Neural crest cell (in vitro differentiated cells): ENCODE results near the gene ACAD11. TPM values are rescaled to one million over a fixed set of nuclear protein-coding genes. Genes with fewer than 3 reads are reported as not detected.
A peak's percentile ranks its signal among the peaks of the same experiment; 100 is the strongest.

ENCODE experiments used
- DNase-seq: peaks from one replicate; pipeline ENCODE4 v3.0.0; 2021; ENCODE audit warnings: low read depth, mixed read lengths, low spot score
- H3K27ac Mint-ChIP-seq: one replicate; pipeline ENCODE4 v1.8.0; 2021; ENCODE audit warnings: mild to moderate bottlenecking, mixed read lengths; ENCODE audit not compliant: unreplicated experiment
- H3K27me3 Mint-ChIP-seq: 2 replicates; pipeline ENCODE4 v1.8.0; 2021; ENCODE audit warnings: low read depth, mild to moderate bottlenecking, mixed read lengths
- H3K36me3 Mint-ChIP-seq: 2 replicates; pipeline ENCODE4 v1.8.0; 2021; ENCODE audit warnings: low read depth, mild to moderate bottlenecking, mixed read lengths
- H3K4me1 Mint-ChIP-seq: 2 replicates; pipeline ENCODE4 v1.8.0; 2021; ENCODE audit warnings: mixed read lengths
- H3K4me3 Mint-ChIP-seq: one replicate; pipeline ENCODE4 v1.8.0; 2021; ENCODE audit warnings: mild to moderate bottlenecking, mixed read lengths
- H3K9me3 Mint-ChIP-seq: 2 replicates; pipeline ENCODE4 v1.8.0; 2021; ENCODE audit warnings: mixed read lengths
- CTCF ChIP-seq: fragments of 200-600 bp; sonication (generic); conservative IDR thresholded peaks from 2 replicates; pipeline ENCODE4 v1.5.0; 2021; ENCODE audit warnings: antibody characterized with exemption, mild to moderate bottlenecking
- total RNA-seq: library from RNA; stranded (reverse); gene quantifications from 2 replicates; pipeline ENCODE4 v1.2.1, GENCODE V29; 2021

The ACAD11 gene
- total RNA-seq, 1 donor from 2014 or later, result 16.7 TPM

GRCh38 chr3:132537297-132537696 lies 122.3 kb downstream of the ACAD11 start:
- no peak for DNase-seq
- Mint-ChIP-seq H3K4me3 (no peak overlapping the region), H3K4me1 (no peaks in the 10 kb centered on the region), H3K9me3 (no peaks in the 10 kb centered on the region), H3K27me3 (no peaks in the 10 kb centered on the region), H3K36me3 (peaks cover 10% of the 10 kb centered on the region), H3K27ac (no peak overlapping the region)
- peak; percentile 18 for TF ChIP-seq CTCF

- no peak overlapping the region for H3K27ac Mint-ChIP-seq
- TF ChIP-seq CTCF, result no peak
Observed at GRCh38 chr3:132536442-132537153, 123.0 kb downstream of the ACAD11 start.

GRCh38 chr3:132535575-132536441 lies 123.8 kb downstream of the ACAD11 start:
- Mint-ChIP-seq H3K4me3 (no peak overlapping the region), H3K9me3 (no peaks in the 10 kb centered on the region), H3K4me1 (no peaks in the 10 kb centered on the region), H3K27ac (no peak overlapping the region), H3K27me3 (no peaks in the 10 kb centered on the region), H3K36me3 (peaks cover 12% of the 10 kb centered on the region)
- DNase-seq, result peak; percentile 53
- peak; percentile 79 for TF ChIP-seq CTCF

More at GRCh38 chr3:132536442-132537153, 123.0 kb downstream of the ACAD11 start:
- no peak for DNase-seq
- no peaks in the 10 kb centered on the region for H3K9me3 Mint-ChIP-seq
- no peaks in the 10 kb centered on the region for H3K27me3 Mint-ChIP-seq
- no peak overlapping the region for H3K4me3 Mint-ChIP-seq
- H3K36me3 Mint-ChIP-seq, result peaks cover 10% of the 10 kb centered on the region
- no peaks in the 10 kb centered on the region for H3K4me1 Mint-ChIP-seq

- DNase-seq, result no peak
- Mint-ChIP-seq H3K36me3 (peaks cover 15% of the 10 kb centered on the region), H3K4me1 (no peaks in the 10 kb centered on the region), H3K4me3 (no peak overlapping the region), H3K9me3 (no peaks in the 10 kb centered on the region), H3K27ac (no peak overlapping the region), H3K27me3 (no peaks in the 10 kb centered on the region)
- TF ChIP-seq CTCF, result no peak
Observed at GRCh38 chr3:132530624-132531023, 129.0 kb downstream of the ACAD11 start.

- no peak for TF ChIP-seq CTCF
- Mint-ChIP-seq H3K27ac (no peak overlapping the region), H3K4me3 (no peak overlapping the region)
Observed at GRCh38 chr3:132522353-132522752, 137.3 kb downstream of the ACAD11 start.

More at GRCh38 chr3:132522353-132522752, 137.3 kb downstream of the ACAD11 start:
- DNase-seq, result no peak
- Mint-ChIP-seq H3K9me3 (no peaks in the 10 kb centered on the region), H3K27me3 (no peaks in the 10 kb centered on the region), H3K36me3 (peaks cover 24% of the 10 kb centered on the region), H3K4me1 (no peaks in the 10 kb centered on the region)
